ENCODE results near the gene CNFN.

Gene CNFN

GRCh38 chr19:42389899-42390298, at the start of gene CNFN:
TSS of gene CNFN (minus strand) at chr19:42390297. CDS start at chr19:42389037, 1,260 bp downstream.
- no peak for DNase-seq

- no peak for DNase-seq
These were observed 45.9 kb upstream of the CNFN start for GRCh38 chr19:42436006-42436405.

DNA sequence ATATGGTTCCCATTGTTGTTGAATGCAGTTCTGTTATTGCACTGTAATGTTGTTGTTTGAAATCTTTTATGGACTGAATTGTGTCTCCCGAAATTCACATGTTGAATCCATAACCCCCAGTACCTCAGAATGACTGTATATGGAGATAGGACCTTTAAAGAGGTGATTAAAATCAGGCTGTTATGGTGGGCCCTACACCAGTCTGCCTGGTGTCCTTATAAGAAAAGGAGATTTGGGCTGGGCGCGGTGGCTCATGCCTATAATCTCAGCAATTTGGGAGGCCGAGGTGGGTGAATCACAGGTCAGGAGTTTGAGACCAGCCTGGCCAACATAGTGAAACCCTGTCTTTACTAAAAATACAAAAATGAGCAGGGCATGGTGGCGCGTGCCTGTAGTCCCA, 45.2 kb upstream of the CNFN start:
- DNase-seq: no peak

DNA sequence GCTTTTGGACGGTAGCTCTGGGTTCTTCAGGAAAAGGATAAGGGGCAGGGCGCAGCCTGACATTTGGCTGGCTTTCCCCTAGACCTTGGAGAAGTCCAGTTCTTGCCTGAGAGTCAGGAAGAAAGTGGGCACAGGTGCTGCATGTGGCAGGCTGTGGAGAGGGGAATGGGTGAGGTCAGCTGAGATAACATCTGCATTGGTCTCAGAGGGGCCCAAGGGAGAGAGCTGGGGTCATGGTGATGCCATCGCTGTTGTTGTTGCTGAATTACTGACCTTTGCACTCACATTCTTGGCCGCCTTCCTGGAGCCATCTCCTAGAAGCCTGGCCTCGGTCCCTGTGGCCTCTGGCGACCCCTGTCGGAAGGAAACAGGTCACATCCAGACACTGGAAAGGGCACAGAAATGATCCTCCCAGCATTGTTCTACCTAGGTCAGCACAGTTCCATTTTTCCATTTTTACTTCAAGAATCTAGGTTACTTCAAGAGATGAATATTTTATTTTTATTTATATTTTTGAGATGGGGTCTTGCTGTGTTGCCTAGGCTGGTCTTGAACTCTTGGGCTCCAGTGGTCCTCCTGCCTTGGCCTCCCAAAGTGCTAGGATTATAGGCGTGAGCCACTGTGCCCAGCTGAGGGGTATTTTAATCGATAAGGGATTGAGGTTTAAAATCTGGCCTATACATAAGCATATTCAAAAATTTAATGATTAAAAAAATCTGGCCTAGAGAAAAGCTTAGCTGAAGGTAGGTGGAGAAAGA, 43.6 kb upstream of the CNFN start:
- DNase-seq: peak; percentile 65

DNA sequence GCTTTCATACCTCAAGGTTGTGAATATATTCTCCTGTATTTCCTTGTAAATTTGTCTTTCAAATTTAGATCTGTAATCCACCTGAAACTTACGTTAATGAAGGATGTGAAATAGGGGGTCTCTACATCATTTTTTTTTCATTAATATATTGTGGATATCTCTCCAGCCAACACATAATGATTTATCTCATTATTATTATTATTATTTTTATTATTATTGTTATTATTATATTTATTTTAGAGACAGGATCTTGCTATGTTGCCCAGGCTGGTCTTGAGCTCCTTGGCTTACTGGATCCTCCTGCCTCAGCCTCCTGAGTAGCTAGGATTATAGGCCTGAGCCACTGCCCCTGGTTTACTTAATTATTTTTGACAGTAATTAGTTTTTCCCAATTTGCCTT, 41.4 kb upstream of the CNFN start:
- DNase-seq: no peak

GRCh38 chr19:42428676-42429075, 38.6 kb upstream of the CNFN start:
- DNase-seq: no peak

DNA sequence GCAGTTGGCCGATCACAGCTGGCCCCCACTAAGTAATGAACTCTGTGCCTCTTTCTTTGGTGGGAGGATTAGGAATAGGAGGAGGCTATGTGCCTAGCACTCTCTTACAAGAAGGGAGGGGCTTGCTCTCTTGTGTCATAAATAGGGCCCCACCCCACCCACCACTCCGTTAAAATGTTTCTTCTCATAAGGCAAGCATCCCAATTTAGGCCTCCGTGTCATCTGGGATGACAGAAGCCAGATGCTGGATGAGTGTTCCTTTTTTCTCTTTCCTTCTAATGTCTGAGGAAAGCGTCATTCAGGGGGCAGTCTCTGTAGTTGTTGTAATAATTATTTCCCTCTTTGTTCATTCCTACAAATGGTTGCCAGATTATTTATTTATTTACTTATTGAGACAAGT, 37.2 kb upstream of the CNFN start, which contains the start of gene LIPE:
TSS of gene LIPE (minus strand) at position 76 of the 400 bp plus-strand sequence. CDS start 239 bp downstream, outside the sequence.
- no peak for DNase-seq

DNA sequence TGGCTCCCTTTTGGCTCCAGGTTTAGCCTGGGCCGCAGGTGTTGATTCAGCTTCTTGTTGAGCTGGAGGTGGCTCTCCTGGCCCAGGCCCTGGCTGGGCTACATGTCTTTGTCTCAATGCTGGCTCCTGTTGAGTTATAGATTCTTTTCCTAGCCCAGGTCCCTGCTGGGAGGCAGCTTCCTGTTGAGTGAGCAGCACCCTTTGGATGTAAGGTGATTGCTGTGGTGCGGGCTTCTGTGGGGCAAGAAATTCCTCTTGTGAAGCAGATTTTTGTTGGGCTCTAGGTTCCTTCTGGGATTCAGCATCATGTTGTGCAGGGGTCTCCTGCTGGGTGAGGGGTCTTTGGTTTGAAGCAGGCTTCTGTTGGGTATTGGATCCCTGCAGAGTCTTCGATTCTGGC, 36.5 kb upstream of the CNFN start:
- DNase-seq: no peak

DNA sequence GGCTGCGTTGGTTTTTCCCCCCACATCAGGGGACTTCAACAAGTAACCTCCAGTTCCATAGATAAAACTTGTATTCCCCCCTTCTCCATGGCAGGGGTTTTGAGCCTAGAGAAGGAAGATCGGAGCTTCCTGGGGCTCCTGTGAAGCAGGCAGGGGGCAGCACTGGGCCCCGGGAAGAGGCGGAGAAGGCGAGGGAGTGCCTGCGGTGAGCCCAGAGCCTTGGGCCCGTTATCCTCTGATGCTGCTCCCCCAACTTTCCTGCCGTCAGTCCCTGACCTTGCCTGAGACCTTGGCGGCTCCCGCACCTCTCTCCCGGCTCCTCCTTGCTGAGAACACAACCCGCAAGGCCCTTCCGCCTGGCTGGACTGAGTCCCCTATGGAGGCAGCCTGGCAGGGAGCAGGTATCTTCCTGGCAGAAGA, 34.6 kb upstream of the CNFN start:
- DNase-seq: no peak

DNA sequence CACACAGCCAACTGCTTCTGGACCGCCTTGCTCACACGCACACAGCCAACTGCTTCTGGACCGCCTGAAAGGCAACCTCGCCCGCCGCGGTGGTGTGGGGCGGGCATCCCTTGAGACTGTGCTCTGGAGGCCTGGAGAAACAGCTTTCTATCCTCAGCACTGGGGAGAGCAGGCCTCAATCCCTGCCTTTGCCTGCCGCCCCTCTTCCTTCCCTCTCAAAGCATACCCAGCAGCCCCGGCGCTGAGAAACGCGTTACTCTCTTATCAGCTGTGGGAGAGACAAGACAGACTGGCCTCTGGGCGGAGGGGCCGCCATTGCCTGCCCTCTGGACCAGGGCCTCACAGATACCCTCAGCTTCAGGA, 34.2 kb upstream of the CNFN start:
- no peak for DNase-seq

GRCh38 chr19:42423462-42424344, 33.6 kb upstream of the CNFN start:
- DNase-seq: peak; percentile 100

DNA sequence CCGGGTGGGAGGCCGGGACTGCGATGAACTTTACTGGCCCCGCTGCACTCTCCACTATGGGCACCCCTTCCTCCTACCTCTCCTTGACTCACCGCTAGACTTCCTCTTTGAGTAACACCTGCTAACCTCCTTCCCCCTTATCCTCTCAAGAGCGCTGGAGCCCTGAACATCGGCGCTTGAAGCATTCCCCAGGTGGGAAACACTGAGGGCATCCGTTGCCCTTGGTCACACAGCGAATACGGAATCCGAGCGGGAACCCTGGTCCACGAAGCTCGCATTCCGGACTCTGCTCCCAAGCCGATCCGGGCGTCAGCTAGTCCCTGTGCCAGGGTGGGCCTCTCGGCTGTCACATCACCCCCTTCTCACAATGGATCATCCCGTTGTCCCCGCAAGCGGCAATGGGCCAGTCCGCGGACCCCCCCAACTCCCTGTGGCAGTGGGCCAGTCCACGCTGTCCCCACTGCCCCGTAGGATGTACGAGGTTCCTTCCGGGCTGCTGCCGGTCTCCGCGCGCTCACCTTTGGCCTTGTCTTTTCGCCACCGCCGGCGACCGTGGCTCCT, 32.9 kb upstream of the CNFN start:
- peak; percentile 91 for DNase-seq

DNA sequence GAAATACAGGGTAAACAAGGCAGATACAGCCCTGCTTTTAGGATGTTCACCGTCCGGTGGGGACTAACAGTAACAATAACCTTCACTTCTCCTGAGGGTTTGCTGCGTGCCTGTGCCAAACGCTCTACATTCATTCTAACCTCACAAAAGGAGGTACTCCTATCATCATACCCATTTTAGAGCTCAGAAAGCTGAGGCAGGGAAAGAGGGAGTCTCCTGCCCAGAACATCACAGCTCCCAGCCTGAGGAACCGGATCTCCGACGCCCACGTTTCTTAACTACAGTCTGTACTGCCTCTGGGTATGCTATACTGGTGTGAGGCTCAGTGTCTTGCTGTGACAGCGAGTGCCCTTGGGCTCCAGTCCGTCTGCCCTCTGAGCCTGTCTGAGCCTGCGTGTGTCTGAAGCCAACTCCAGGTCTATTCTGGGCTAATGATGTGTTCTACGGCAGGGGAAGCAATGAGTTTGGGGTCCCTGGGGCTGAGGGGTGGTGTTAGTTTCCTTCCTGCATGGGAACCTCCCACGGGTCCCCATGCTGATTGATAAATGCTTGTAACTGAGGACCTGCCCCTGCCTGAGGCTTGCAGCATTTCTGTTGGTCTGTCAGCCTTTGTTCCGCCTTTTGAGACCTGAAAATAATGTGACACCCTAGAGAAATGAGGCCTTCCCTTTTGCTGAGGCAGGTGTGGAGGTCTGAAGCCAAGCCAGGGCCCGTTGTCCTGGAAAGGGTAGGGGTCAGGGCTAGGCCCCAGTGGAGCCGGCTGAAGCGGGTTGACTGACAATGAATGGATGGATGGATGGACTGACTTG, 32.2 kb upstream of the CNFN start:
- no peak for DNase-seq

GRCh38 chr19:42421591-42422031, 31.5 kb upstream of the CNFN start:
- no peak for DNase-seq

- DNase-seq: no peak
These were observed 31.0 kb upstream of the CNFN start for GRCh38 chr19:42421101-42421500.

- DNase-seq: no peak
These were observed 30.0 kb upstream of the CNFN start for GRCh38 chr19:42420055-42420544.

- no peak for DNase-seq
These were observed 29.2 kb upstream of the CNFN start for GRCh38 chr19:42419309-42419708.

- no peak for DNase-seq
These were observed 22.6 kb upstream of the CNFN start for GRCh38 chr19:42412661-42413076.

DNA sequence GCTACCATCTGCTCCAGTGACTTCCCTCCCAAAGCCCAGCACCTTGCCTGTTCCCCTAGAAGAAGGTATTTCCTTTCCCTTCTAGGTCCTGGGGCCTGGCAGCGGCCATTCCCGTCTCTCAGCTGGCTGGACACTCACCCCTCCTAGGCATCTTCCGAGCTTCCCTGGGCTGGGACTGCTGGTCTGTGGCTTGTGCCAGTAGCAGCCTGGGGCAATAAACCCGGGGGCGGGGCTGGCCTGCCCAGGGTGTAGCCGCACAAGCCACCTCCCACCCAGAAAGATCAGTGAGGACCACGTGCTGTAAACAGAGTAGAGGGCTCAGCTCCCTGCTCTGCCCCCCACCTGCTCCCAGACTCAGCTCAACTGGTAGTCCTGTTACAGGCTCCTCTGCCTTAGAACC, 22.1 kb upstream of the CNFN start:
- peak; percentile 27 for DNase-seq

DNA sequence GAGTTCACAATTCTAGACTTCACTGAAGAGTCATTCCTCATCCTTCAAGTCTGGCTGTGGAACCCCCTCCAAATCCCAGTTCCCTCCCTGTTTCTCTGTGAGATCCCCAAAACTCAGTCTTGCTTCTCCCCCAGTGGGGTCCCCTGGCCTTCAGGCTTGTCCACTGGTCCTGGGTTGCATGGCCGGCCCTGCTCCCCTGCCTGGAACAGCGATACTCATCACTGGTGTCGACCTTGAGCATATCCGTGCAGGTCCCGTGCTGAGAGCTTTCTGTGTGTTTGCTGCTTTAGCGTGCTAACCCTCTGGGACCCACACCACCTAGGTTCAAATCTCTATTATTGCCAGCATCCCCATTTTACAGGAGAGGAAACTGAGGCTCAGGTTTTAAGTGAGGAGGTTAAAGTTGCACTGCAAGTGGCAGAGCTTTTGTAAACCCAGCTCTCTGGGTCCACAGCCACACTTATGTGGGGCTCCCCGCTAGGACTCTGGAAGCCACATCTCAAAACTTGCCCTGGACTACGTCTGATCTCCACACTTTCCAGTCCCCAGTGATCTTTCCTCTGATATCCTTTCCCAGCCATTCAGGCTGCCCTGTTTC, 21.6 kb upstream of the CNFN start:
- DNase-seq: no peak

DNA sequence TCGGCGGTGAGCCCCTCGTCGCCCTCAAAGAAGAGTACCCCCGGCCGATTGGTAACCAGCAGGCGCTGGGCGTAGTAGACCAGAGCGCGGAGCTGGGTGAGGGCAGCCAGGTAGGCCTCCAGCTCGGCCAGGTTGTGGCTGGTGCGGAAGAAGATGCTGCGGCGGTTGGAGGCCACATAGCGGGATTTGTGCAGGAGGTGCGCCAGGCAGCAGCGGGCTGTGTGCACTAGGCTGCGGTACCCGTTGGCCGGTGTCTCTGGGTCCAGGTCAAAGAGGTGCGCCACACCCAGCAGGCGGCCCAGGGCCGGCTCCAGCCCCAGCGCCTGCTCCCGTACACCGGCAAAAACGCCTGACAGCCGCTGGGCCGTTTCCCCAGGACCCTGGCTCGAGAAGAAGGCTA, 20.3 kb upstream of the CNFN start:
- DNase-seq: no peak

DNA sequence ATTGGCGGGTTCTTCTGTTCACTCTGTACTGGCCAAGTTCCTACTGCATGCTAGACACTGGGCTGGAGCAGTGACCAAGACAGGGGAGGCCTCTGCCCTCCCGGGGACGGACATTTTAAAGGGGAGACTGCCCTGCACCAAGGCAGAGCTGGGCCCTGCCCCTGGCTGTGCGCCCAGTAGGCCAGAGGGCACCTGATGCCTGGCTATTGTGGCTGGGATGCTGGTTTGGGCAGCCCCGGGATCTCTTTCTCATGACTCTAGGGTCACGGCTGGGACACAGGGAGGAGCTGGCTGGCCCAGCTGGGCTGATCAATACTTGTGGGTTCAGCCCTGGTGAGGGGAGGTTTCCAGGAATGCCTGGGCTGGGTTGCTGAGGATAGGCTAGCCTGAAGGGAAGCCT, 19.4 kb upstream of the CNFN start:
- DNase-seq: no peak
